NCI-H1092 (cell line): ENCODE data around the gene RBFOX2.
"Not testable (repeated sequence)": the region's sequence is repeated elsewhere in the genome, so short reads cannot be mapped to it uniquely, and the experiment has no call there.

Source experiments
- DNase-seq: peaks from one replicate; lab custom pipeline; 2025; lab: John Stamatoyannopoulos, UW

The RBFOX2 gene

DNA sequence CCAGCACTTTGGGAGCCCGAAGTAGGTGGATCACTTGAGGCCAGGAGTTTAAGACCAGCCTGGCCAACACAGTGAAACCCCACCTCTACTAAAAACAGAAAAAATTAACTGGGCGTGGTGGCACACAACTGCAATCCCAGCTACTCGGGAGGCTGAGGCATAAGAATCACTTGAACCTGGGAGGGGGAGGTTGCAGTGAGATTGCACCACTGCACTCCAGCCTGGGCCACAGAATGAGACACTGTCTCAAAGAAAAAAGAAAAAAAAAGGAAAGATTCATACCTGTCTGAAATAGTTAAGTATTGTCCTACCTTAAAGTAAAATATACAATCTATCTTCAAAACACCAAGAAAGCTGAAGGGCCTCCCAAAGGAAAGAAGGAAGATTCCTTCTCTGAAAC lies 20.1 kb downstream of the RBFOX2 start:
- DNase-seq = no peak

DNA sequence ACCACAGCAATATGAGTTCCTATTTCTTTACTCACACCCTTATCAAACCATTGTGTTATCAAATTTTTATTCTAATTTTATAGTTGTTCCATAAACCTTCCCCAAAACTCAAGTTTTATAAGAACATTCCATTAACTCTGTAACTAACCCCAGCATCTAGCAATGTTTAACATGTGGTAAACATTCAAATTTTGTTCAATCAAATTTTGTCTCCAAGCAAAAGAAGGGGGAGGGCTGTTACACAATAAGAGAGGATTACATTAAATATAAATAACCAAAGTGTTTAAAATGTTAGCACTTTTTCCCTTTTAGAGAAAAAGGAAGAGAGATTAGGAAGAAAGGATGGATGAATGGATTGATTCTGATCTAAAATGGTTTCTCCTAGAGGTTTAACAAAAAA lies 20.5 kb downstream of the RBFOX2 start:
- no peak for DNase-seq

DNA sequence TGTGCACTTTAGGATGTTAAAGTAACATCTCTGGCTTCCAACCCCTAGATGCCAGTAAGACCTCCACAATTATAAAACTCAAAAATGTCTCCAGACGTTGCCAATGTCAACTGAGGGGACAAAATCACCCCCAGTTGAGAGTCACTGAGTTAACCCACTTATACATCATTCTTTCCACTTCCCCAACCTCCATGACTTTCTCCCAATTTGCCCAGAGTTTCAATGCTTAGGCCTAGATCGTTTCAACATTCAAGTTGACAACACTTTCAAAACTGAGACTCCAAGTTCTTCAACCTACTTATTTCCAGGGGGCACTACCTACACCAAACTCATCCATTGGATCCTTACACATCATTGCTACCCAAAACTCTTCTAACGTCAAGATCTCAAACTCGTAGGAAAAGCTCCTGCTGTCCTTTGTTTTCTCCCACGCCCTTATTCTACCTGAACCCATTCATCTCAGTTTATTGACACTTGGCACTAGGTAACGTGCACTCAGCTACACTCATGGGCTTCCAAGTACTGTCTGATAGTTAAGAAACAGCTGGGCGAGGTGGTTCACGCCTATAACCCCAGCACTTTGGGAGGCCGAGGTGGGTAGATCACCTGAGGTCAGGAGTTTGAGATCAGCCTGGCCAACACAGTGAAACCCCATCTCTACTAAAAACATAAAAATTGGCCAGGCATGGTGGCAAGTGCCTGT lies 24.5 kb downstream of the RBFOX2 start:
- no peak for DNase-seq

- no peak for DNase-seq
These were observed 25.8 kb downstream of the RBFOX2 start for GRCh38 chr22:36002718-36003260.

GRCh38 chr22:36002084-36002483 lies 26.5 kb downstream of the RBFOX2 start:
- no peak for DNase-seq

- DNase-seq = no peak
These were observed 29.9 kb downstream of the RBFOX2 start for GRCh38 chr22:35998748-35999147.

DNA sequence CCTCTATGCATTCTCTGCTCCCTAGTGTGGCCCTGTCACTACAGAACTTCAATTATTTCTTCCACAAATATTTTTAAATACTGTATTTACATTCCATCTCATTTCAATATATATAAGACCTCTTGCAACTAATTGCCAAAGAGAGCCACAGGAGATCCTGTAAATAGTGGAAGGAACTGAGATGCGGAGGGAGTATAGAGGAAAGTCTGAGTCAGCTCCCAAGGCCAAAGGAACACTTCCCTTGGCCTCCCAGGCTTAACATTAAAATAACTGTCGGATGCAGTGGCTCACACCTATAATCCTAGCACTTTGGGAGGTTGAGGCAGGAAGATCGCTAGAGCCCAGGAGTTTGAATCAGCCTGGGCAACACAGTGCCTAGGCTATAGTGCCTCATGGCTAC lies 31.2 kb downstream of the RBFOX2 start:
- DNase-seq = no peak

DNA sequence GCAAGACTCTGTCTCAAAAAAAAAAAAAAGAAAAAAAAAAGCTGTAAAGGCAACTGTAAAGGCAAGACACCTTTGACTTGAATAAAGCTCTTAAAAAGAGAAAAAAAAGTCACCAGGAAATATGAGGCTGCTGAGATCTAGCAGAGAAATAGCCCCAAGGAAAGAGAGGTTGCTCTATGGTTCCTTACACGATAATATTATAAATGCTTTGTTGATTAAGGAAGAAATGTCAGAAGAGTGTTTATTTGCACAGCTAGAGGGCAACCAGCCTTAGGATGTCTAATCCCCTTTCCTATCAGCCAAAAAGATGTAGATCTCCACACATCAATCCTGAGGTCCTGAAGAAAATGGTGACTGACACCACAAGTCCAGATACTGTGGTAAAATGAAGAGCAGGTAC lies 32.0 kb downstream of the RBFOX2 start:
- no peak for DNase-seq

DNA sequence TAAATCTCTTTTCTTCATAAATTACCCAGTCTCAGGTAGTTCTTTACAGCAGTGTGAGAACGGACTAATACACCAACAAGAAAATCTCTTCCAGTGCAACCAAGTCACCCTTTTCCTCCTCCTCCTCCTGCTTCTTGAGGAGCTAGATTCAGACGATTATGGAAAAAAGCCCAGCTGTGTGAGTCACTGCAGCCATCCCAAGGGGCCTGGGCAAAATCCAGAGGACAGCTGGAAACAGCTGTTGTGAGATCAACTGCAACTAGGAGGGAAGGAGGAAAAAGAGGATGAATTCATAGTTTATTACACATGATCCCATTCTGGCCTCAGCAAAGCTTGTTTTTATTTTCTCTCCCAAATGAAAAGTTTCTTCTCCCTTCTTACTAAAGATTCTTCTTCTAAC lies 32.9 kb downstream of the RBFOX2 start:
- no peak for DNase-seq

GRCh38 chr22:35995348-35995747 lies 33.3 kb downstream of the RBFOX2 start:
- no peak for DNase-seq

DNA sequence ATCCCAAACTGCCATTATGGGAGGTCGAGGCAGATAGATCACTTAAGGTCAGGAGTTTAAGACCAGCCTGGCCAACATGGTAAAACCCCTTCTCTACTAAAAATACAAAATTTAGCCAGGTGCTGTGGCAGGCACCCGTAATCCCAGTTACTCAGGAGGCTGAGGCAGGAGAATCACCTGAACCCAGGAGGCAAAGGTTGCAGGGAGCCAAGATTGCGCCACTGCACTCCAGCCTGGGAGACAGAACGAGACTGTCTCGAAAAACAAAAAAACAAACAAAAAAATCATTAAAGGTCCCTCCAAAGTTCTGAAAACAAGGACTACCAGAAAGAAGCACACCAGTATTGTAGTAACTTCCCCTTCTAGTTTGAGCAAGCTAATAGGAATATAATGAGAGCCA lies 34.9 kb downstream of the RBFOX2 start:
- not testable (repeated sequence) for DNase-seq

DNA sequence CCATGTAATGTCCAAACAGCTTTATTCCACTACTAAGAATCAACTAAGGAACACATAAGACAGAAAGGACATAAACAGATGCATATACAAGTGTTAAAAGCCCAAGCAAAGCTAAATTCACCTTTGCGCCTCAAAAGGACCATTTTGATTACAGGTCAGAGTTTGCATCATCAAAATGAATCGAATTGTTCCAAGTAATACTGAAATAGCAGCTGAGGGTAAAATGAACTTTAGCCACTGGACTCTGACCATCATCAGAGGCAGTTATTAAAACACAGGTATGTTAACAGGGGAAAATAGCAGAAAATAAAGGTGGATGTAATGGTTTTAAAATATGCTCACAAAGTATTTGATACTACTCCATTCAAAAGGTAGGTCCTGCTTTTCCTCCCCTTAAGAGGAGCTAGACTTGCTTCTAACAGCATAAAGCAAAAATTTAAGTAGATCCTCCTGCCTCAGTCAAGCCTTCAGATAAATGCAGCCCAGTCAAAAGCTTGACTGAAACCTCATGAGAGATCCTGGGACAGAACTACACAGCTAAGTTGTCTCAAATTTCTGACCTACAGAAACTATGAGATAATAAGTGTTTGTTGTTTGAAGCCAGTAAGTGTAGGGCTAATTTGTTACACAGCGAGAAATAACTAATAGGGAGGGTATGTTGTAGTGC lies 35.4 kb downstream of the RBFOX2 start:
- DNase-seq = no peak

DNA sequence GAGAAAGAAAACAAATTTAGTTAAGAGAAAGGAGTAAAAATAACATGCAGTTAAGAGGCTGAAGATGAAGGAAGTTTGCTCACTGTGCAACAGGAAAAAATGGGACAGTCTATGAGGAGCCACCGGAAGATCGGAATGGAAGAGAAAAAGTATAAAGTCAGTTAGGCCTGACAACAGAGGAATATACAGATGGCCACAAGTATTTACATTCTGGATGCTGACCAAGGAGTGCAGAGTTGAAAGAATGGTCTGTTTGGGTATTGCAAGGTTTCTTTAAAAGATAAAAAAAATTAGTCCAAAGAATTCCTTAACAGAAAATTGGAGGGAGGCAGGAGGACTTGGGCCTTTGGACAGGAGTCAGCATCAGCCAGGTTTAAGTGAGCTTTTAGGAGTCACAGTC lies 37.5 kb downstream of the RBFOX2 start:
- DNase-seq = no peak

DNA sequence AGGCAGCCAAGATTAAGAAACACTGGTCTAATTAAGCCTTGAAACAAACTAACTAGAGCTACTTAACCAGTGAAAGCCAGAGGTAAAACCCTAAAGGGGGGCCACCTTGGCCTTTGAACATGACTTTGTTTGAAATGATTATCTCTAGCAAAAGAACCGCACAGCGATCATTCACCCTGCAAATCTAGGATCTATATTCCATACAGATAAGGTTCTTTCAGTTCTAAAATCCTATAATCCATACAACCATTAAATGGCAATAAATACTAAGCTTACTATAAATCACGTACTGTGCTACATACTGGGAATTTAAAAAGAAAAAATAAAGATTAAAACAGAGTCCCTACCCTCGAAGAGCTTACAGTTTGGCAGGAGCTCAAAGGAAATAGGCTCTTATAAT lies 40.6 kb downstream of the RBFOX2 start:
- no peak for DNase-seq

- DNase-seq = no peak
These were observed 41.1 kb downstream of the RBFOX2 start for GRCh38 chr22:35987487-35987886.

DNA sequence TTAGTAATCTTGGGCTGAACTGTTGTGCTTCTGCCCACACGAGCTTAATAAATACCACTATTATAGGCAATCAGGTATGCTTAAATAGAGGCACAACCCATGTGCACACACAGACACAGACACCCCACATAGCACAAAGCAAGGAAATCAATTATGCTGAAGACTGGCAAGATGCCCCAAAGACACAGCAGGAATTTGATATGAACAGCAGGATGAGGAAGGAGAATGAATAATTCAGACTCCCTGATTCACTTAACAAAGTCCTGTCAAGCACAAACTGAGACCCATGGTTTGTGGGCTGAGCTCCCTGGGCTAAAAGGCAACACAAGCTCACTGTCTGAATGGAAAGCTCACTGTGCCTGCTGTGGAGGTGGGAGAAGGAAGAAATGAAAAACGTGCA lies 42.5 kb downstream of the RBFOX2 start:
- no peak for DNase-seq

DNA sequence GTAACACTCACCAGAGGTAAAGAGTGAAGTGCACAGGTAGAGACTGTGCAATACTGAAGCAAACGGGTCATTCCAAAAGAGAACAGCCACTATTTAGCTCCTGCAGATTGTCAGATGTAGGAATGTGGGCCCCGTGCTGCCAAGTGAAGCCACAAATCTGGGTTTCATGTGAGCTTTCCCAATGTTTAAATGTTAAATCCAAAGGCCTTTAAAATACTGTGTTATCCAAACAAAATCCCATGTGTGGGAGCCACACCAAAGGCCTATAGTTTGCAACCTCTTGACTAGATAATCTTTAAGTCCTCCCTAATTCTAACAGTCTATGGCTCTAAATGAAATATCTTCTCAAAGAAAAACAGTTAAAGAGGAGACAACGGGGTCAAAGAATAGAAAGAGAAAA lies 43.3 kb downstream of the RBFOX2 start:
- no peak for DNase-seq

DNA sequence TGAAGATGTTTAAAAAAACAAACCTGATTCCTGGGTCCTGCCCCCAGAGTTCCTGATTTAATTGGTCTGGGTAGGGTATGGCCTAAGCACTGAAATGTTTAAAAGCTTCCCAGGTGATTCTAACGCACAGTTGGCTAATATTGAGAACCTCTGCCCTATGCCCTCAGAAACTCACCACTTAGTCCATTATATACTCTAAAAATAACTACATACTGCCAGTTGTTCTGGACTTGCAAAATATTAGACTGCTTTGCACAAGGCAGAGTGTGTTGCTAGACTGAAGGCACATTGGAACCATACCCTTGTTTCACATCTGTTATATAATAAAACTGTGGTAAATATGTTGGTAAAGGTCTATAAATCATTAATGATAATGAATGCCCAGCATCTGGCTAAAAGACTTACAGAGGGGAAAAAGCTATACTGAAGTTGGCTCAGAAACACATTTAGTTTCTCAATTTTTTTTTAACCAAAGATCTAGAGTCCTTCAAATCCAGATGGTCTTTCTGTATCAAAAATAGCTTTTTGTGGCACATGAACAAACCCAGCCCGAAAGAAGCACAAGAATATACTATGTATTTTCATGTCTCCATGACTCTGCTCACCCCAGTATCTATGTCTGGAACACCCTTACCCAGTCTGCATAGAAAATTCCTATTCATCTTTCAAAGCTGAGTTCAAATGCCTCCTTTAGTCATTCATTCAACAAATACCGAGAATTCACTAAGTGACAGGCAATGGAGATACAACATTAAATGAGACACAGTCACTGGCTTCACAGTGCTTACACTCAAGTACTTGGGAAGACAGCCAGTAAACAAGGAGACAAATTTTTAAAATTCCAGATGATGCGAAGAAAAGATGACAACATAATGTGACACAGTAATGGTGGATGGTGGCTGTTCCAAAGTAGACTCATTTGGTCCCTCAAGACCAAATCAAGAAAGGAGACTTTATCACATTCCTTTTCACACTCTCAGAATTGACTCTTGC lies 44.1 kb downstream of the RBFOX2 start:
- DNase-seq = no peak

GRCh38 chr22:35981900-35982299 lies 46.7 kb downstream of the RBFOX2 start:
- no peak for DNase-seq

DNA sequence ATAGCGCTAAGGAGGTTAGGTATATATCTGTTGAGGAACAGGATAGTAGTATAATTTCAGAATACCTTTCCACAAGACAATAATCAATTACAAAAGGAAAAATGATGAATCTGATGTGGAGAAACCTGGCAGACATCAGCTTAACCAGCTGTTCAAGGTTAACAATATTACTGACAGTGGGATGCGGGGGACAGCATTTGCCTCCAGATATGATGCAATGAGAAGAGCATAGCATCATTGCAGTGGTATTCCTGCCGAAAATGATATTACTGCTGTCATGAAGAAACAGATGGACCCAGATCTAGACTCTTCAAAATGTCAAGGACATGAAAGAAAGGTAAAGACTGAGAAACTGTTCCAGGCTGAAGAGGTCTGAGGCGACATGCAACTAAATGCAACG lies 49.7 kb downstream of the RBFOX2 start:
- DNase-seq = no peak

GRCh38 chr22:35978201-35978600 lies 50.4 kb downstream of the RBFOX2 start:
- no peak for DNase-seq

- no peak for DNase-seq
These were observed 51.5 kb downstream of the RBFOX2 start for GRCh38 chr22:35977136-35977535.
